GM19455 (cell line): ENCODE data around the gene CSE1L.
"Not testable (repeated sequence)": the region's sequence is repeated elsewhere in the genome, so short reads cannot be mapped to it uniquely, and the experiment has no call there.

Experiments used
- ATAC-seq: cut with Tn5 transposase; IDR thresholded peaks from one replicate; pipeline ENCODE4 v1.9.1; 2021; ENCODE audit not compliant: unreplicated experiment

Gene CSE1L

GRCh38 chr20:49118307-49118706 is 72.2 kb downstream of the CSE1L start:
- ATAC-seq = no peak

- no peak for ATAC-seq
Measured at GRCh38 chr20:49119988-49120387, 73.9 kb downstream of the CSE1L start.

- no peak for ATAC-seq
Measured at GRCh38 chr20:49122920-49123319, 76.8 kb downstream of the CSE1L start.

- ATAC-seq = no peak
Measured at GRCh38 chr20:49123982-49124381, 77.9 kb downstream of the CSE1L start.

- no peak for ATAC-seq
Measured at GRCh38 chr20:49132995-49133478, 86.9 kb downstream of the CSE1L start.

GRCh38 chr20:49133571-49133970 is 87.5 kb downstream of the CSE1L start:
- ATAC-seq = no peak

GRCh38 chr20:49134797-49135196 is 88.7 kb downstream of the CSE1L start:
- ATAC-seq = not testable (repeated sequence)

GRCh38 chr20:49136817-49137571 is 90.9 kb downstream of the CSE1L start:
- no peak for ATAC-seq

GRCh38 chr20:49138431-49138830 is 92.3 kb downstream of the CSE1L start:
- ATAC-seq = no peak

- no peak for ATAC-seq
Measured at GRCh38 chr20:49140411-49140810, 94.3 kb downstream of the CSE1L start.

- ATAC-seq = no peak
Measured at GRCh38 chr20:49140834-49141233, 94.7 kb downstream of the CSE1L start.
